Gastrocnemius medialis (tissue), 4 donors: ENCODE measurements around the gene OGDH.

Source experiments
- POLR2A ChIP-seq, 2 donors: fragments of 450-650 bp; IDR thresholded peaks; one replicate each; pipeline ENCODE4 v1.6.1; 2017; ENCODE audit warnings: antibody characterized with exemption in 2 of 2, mild to moderate bottlenecking in 2 of 2, moderate library complexity in 2 of 2
- TF ChIP-seq, protein P1 (sequence below), 5 experiments: fragments of 450-650 bp in 3 of 5; fragments of 200-600 bp in 2 of 5; sonication (generic) in 2 of 5; IDR thresholded peaks in 4 of 5; conservative IDR thresholded peaks in 1 of 5; 1 replicate in 4 of 5; 2 replicates in 1 of 5; pipeline ENCODE4 v1.5.1; 2016 to 2019; ENCODE audit warnings: antibody characterized with exemption in 5 of 5, mild to moderate bottlenecking in 3 of 5, moderate library complexity in 3 of 5

GRCh38 chr7:44636926-44637325 lies 30.5 kb downstream of the OGDH start:
- TF ChIP-seq, protein P1, sequence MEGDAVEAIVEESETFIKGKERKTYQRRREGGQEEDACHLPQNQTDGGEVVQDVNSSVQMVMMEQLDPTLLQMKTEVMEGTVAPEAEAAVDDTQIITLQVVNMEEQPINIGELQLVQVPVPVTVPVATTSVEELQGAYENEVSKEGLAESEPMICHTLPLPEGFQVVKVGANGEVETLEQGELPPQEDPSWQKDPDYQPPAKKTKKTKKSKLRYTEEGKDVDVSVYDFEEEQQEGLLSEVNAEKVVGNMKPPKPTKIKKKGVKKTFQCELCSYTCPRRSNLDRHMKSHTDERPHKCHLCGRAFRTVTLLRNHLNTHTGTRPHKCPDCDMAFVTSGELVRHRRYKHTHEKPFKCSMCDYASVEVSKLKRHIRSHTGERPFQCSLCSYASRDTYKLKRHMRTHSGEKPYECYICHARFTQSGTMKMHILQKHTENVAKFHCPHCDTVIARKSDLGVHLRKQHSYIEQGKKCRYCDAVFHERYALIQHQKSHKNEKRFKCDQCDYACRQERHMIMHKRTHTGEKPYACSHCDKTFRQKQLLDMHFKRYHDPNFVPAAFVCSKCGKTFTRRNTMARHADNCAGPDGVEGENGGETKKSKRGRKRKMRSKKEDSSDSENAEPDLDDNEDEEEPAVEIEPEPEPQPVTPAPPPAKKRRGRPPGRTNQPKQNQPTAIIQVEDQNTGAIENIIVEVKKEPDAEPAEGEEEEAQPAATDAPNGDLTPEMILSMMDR (IDR thresholded peaks at IDR 0.05 in 4 of 5, conservative IDR thresholded peaks at IDR 0.05 in 1 of 5), result no peak
- no peak for TF ChIP-seq POLR2A (IDR thresholded peaks at IDR 0.05)
